ENCODE results near the gene GALNT6. TPM values are rescaled to one million over a fixed set of nuclear protein-coding genes. Genes with fewer than 3 reads are reported as not detected.

GALNT6 gene
- total and polyA plus RNA-seq, 9 of the 15 experiments (the other 6 are each of a cell fraction or from before 2014, with no cell fraction given), result 1.5 to 8.6 (median 5.1) TPM

- TF ChIP-seq MBD1 (CRISPR knock-in tag; IDR thresholded peaks at IDR 0.05) (no peak), ARHGAP35 (IDR thresholded peaks at IDR 0.05; ENCODE audit: partially characterized antibody) (no peak), TRIM28 (IDR thresholded peaks at IDR 0.05) (no peak), ZNF3 (CRISPR knock-in tag; IDR thresholded peaks at IDR 0.05) (no peak)
These were observed 44.6 kb downstream of the GALNT6 start, which contains the start of gene CELA1 (continued) for GRCh38 chr12:51346581-51346980.

- H3K9ac ChIP-seq (ENCODE audit: insufficient read depth in 1 of 2, low read depth in 2 of 2, low read length in 2 of 2), result peak overlapping the region in 1 of 2 experiments; percentile 47; a peak in 1 of 4 replicates
- in situ Hi-C loops (cut with MboI), result no loop called here
- POLR2A ChIA-PET, result interaction anchor here (1.1 kb wide), 1 partner anchor 43 kb away, joined by 3 read pairs; no protein-coding TSS in a partner anchor
- no peaks in the 10 kb centered on the region for H3K27me3 ChIP-seq (ENCODE audit: control insufficient read depth in 2 of 2, insufficient read depth in 2 of 2, low read length in 2 of 2)
- H3K4me3 ChIP-seq, result no peak overlapping the region
- H3K79me2 ChIP-seq (ENCODE audit: control insufficient read depth, insufficient read depth, low read length), result no peaks in the 10 kb centered on the region
- no peaks in the 10 kb centered on the region for H3K9me3 ChIP-seq (replicated peaks; ENCODE audit: control insufficient read depth, insufficient read depth, low read depth, low read length)
- peak; percentile 66 for FAIRE-seq
- H2AFZ ChIP-seq (ENCODE audit: low read depth, low read length), result peak overlapping the region; percentile 74
- H3K27ac ChIP-seq (ENCODE audit: extremely low read depth, low read depth, low read length), result no peak overlapping the region
- BruUV-seq (replicated peaks), result no TSS peak
- CTCF ChIA-PET (ENCODE audit: low intra/inter-chr PET ratio), result interaction anchor here (0.7 kb wide), 1 partner anchor 1163 kb away, joined by 3 read pairs; no protein-coding TSS in a partner anchor
- peak; percentile 52 for ATAC-seq
- H3K4me2 ChIP-seq (ENCODE audit: insufficient read depth, low read length), result peak overlapping the region; percentile 32; the same call in 1 of the 2 replicates
- WGBS (ENCODE audit: insufficient coverage, low coverage, missing lambda C conversion rate), result 17% methylated on average over 6 of the region's 7 CpGs
- H3K9me1 ChIP-seq (ENCODE audit: control insufficient read depth, insufficient read depth, low read length), result no peaks in the 10 kb centered on the region
- H3K36me3 ChIP-seq (ENCODE audit: control insufficient read depth, insufficient read depth, low read length), result no peaks in the 10 kb centered on the region
- intact Hi-C loops (cut with micrococcal nuclease), result no loop called here
- peak; percentile 48 to 60 (median 52) for DNase-seq (ENCODE audit: extremely low read depth in 1 of 4, low spot score in 3 of 4)
- peaks cover 10 to 16% of the 10 kb centered on the region in 2 experiments; a peak in 4 of 5 replicates for H3K4me1 ChIP-seq (replicated peaks in 1 of 2; ENCODE audit: control insufficient read depth in 2 of 2, insufficient read depth in 2 of 2, low read length in 2 of 2)
- no peaks in the 10 kb centered on the region for H4K20me1 ChIP-seq (replicated peaks; ENCODE audit: control insufficient read depth, insufficient read depth, low read length)
- TF ChIP-seq ZNF212 (CRISPR knock-in tag; IDR thresholded peaks at IDR 0.05) (no peak), SPI1 (IDR thresholded peaks at IDR 0.05; ENCODE audit: borderline replicate concordance, low read depth, low read length) (0 out of 2 replicates have a peak, but pooled peaks have one; percentile 35), ZNF316 (IDR thresholded peaks at IDR 0.05) (peak; percentile 38; the same call in 1 of the 2 replicates), C11orf30 (IDR thresholded peaks at IDR 0.05; ENCODE audit: low read depth) (peak; percentile 42), TAF15 (IDR thresholded peaks at IDR 0.05; ENCODE audit: low read depth, low read length) (no peak), ZNF583 (CRISPR knock-in tag; IDR thresholded peaks at IDR 0.05) (no peak), NFE2 (IDR thresholded peaks at IDR 0.05; ENCODE audit: low read depth) (peak; percentile 65; the same call in 1 of the 2 replicates), NR2C2 (CRISPR knock-in tag; IDR thresholded peaks at IDR 0.05) (no peak), NR2C2 (tag; IDR thresholded peaks at IDR 0.05) (peak; percentile 15; the same call in 1 of the 2 replicates), JUND (IDR thresholded peaks at IDR 0.05; ENCODE audit: borderline replicate concordance, low read depth, low read length) (peak; percentile 36; the same call in 1 of the 2 replicates), JUND (tag; IDR thresholded peaks at IDR 0.05; ENCODE audit: borderline replicate concordance, low read depth, low read length) (no peak), TAF1 (IDR thresholded peaks at IDR 0.05; ENCODE audit: control insufficient read depth, extremely low read depth, insufficient read depth, low read length, severe bottlenecking) (no peak)
- TF ChIP-seq, protein P1, sequence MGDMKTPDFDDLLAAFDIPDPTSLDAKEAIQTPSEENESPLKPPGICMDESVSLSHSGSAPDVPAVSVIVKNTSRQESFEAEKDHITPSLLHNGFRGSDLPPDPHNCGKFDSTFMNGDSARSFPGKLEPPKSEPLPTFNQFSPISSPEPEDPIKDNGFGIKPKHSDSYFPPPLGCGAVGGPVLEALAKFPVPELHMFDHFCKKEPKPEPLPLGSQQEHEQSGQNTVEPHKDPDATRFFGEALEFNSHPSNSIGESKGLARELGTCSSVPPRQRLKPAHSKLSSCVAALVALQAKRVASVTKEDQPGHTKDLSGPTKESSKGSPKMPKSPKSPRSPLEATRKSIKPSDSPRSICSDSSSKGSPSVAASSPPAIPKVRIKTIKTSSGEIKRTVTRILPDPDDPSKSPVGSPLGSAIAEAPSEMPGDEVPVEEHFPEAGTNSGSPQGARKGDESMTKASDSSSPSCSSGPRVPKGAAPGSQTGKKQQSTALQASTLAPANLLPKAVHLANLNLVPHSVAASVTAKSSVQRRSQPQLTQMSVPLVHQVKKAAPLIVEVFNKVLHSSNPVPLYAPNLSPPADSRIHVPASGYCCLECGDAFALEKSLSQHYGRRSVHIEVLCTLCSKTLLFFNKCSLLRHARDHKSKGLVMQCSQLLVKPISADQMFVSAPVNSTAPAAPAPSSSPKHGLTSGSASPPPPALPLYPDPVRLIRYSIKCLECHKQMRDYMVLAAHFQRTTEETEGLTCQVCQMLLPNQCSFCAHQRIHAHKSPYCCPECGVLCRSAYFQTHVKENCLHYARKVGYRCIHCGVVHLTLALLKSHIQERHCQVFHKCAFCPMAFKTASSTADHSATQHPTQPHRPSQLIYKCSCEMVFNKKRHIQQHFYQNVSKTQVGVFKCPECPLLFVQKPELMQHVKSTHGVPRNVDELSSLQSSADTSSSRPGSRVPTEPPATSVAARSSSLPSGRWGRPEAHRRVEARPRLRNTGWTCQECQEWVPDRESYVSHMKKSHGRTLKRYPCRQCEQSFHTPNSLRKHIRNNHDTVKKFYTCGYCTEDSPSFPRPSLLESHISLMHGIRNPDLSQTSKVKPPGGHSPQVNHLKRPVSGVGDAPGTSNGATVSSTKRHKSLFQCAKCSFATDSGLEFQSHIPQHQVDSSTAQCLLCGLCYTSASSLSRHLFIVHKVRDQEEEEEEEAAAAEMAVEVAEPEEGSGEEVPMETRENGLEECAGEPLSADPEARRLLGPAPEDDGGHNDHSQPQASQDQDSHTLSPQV (IDR thresholded peaks at IDR 0.05), result peak; percentile 29; the same call in 1 of the 2 replicates
These were observed 45.5 kb downstream of the GALNT6 start for GRCh38 chr12:51345681-51346080.
